Fibroblast of lung (primary cell): ENCODE measurements around the gene FAM110D.

ENCODE experiments used
- CTCF ChIP-seq, 2 donors: IDR thresholded peaks in 1 of 2; conservative IDR thresholded peaks in 1 of 2; 1 replicate in 1 of 2; 2 replicates in 1 of 2; pipeline ENCODE4 v1.5.1; 2011 to 2012; ENCODE audit warnings: low read length in 2 of 2, control low read depth in 1 of 2, inconsistent platforms in 1 of 2, low read depth in 1 of 2, mild to moderate bottlenecking in 1 of 2
- EZH2 ChIP-seq: IDR thresholded peaks from 2 replicates; pipeline ENCODE4 v1.5.1; 2012; ENCODE audit warnings: low read length, control low read depth, mild to moderate bottlenecking; ENCODE audit errors: missing control alignments

DNA sequence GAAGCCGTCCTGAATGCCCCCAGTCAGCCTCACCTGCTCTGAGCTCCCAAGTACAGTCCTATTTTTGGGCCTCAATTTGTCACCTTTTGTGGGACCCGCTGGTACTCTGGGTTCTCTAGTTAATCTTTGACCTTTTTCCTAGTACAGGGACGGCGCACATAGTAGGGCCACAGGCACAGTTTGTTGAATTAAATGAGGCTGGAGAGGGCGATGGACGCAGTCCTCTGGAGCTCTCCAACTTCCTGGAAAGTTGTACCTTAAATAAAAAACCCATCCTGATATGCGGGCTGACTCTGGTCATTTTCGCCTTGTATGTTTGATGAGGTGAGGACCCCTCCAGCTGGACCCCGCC, 4.8 kb downstream of the FAM110D start:
- no peak for TF ChIP-seq CTCF (conservative IDR thresholded peaks at IDR 0.05 in 1 of 2, IDR thresholded peaks at IDR 0.05 in 1 of 2; ENCODE audit: low read depth in 1 of 2, low read length in 2 of 2)
- TF ChIP-seq EZH2: no peak
